H9 (cell line): ENCODE results near the gene ADCY4. TPM values are rescaled to one million over a fixed set of nuclear protein-coding genes. Genes with fewer than 3 reads are reported as not detected.
A peak's percentile ranks its signal among the peaks of the same experiment; 100 is the strongest.

Source experiments
- DNase-seq: peaks from one replicate; pipeline ENCODE4 v3.0.0-alpha.2; 2017
- H2AFZ ChIP-seq: one replicate; pipeline ENCODE4 v1.6.1; 2013; ENCODE audit warnings: mild to moderate bottlenecking, low read length, control low read depth, moderate library complexity
- H2AK5ac ChIP-seq: 2 replicates; pipeline ENCODE4 v1.6.1; 2013; ENCODE audit warnings: low read length, control low read depth, mixed read lengths; ENCODE audit not compliant: insufficient read length
- H2BK120ac ChIP-seq: one replicate; pipeline ENCODE4 v1.6.1; 2013; ENCODE audit warnings: low read depth, mild to moderate bottlenecking, low read length, control low read depth, inconsistent platforms; ENCODE audit not compliant: poor library complexity, severe bottlenecking
- H2BK12ac ChIP-seq: 2 replicates; pipeline ENCODE4 v1.6.1; 2013; ENCODE audit warnings: low read length, control low read depth, mixed read lengths, low read depth; ENCODE audit not compliant: insufficient read length
- H2BK15ac ChIP-seq: 2 replicates; pipeline ENCODE4 v1.6.1; 2013; ENCODE audit warnings: low read depth, low read length, control low read depth
- H2BK20ac ChIP-seq: one replicate; pipeline ENCODE4 v1.6.1; 2013; ENCODE audit warnings: low read depth, mild to moderate bottlenecking, low read length, control low read depth, inconsistent platforms; ENCODE audit not compliant: poor library complexity, severe bottlenecking
- H2BK5ac ChIP-seq: 2 replicates; pipeline ENCODE4 v1.6.1; 2013; ENCODE audit warnings: low read length, control low read depth, mixed read lengths; ENCODE audit not compliant: insufficient read length
- H3K14ac ChIP-seq: 2 replicates; pipeline ENCODE4 v1.6.1; 2013; ENCODE audit warnings: low read length, control low read depth; ENCODE audit not compliant: insufficient read depth
- H3K18ac ChIP-seq: 2 replicates; pipeline ENCODE4 v1.6.1; 2013; ENCODE audit warnings: low read depth, mild to moderate bottlenecking, mixed read lengths, low read length, control low read depth; ENCODE audit not compliant: insufficient read length
- H3K23ac ChIP-seq: 2 replicates; pipeline ENCODE4 v1.6.1; 2013; ENCODE audit warnings: low read length, control low read depth, mixed read lengths, low read depth; ENCODE audit not compliant: insufficient read length
- H3K23me2 ChIP-seq: 2 replicates; pipeline ENCODE4 v1.6.1; 2013; ENCODE audit warnings: low read depth, mild to moderate bottlenecking, mixed read lengths, low read length, control low read depth; ENCODE audit not compliant: insufficient read length, poor library complexity, severe bottlenecking
- H3K27ac ChIP-seq: 2 replicates; pipeline ENCODE4 v1.5.1; 2013; ENCODE audit warnings: low read length, control low read depth, mixed read lengths, low read depth; ENCODE audit not compliant: insufficient read length
- H3K27me3 ChIP-seq: 2 replicates; pipeline ENCODE4 v1.6.1; 2013; ENCODE audit warnings: low read length, control low read depth, inconsistent platforms; ENCODE audit not compliant: insufficient read depth
- H3K4ac ChIP-seq: 2 replicates; pipeline ENCODE4 v1.6.1; 2013; ENCODE audit warnings: low read depth, mild to moderate bottlenecking, control low read depth, inconsistent platforms, low read length, moderate library complexity
- H3K4me1 ChIP-seq: 2 replicates; pipeline ENCODE4 v1.6.1; 2013; ENCODE audit warnings: low read length, control low read depth, inconsistent platforms; ENCODE audit not compliant: insufficient read depth
- H3K4me2 ChIP-seq: 2 replicates; pipeline ENCODE4 v1.6.1; 2013; ENCODE audit warnings: low read length, control low read depth, mixed read lengths; ENCODE audit not compliant: insufficient read length, insufficient read depth
- H3K56ac ChIP-seq: 2 replicates; pipeline ENCODE4 v1.6.1; 2013; ENCODE audit warnings: low read depth, mild to moderate bottlenecking, mixed read lengths, low read length, control low read depth; ENCODE audit not compliant: insufficient read length
- H3K79me1 ChIP-seq: 2 replicates; pipeline ENCODE4 v1.6.1; 2013; ENCODE audit warnings: low read depth, mild to moderate bottlenecking, moderate library complexity, low read length, control low read depth, inconsistent platforms; ENCODE audit not compliant: insufficient read depth, poor library complexity, severe bottlenecking
- H3K79me2 ChIP-seq: 2 replicates; pipeline ENCODE4 v1.6.1; 2013; ENCODE audit warnings: low read length, control low read depth, inconsistent platforms; ENCODE audit not compliant: insufficient read depth
- H3K9ac ChIP-seq: 2 replicates; pipeline ENCODE4 v1.6.1; 2013; ENCODE audit warnings: low read length, control low read depth, mixed read lengths; ENCODE audit not compliant: insufficient read length; ENCODE audit errors: extremely low read depth
- H3K9me3 ChIP-seq: one replicate; pipeline ENCODE4 v1.6.1; 2013; ENCODE audit warnings: low read depth, low read length, inconsistent platforms; ENCODE audit not compliant: control insufficient read depth
- H3T11ph ChIP-seq: one replicate; pipeline ENCODE4 v1.6.1; 2013; ENCODE audit warnings: mild to moderate bottlenecking, low read length, control low read depth, inconsistent platforms
- H4K20me1 ChIP-seq: one replicate; pipeline ENCODE4 v1.6.1; 2013; ENCODE audit not compliant: control insufficient read depth, insufficient read length, insufficient read depth
- H4K5ac ChIP-seq: 2 replicates; pipeline ENCODE4 v1.6.1; 2013; ENCODE audit warnings: low read depth, mild to moderate bottlenecking, mixed read lengths, low read length, control low read depth; ENCODE audit not compliant: insufficient read length
- H4K8ac ChIP-seq: replicated peaks from 2 replicates; pipeline ENCODE4 v1.6.1; 2013; ENCODE audit warnings: low read length, control low read depth, mixed read lengths, low read depth; ENCODE audit not compliant: insufficient read length
- H4K91ac ChIP-seq: 2 replicates; pipeline ENCODE4 v1.6.1; 2013; ENCODE audit warnings: low read depth, mild to moderate bottlenecking, moderate library complexity, mixed read lengths, low read length, control low read depth; ENCODE audit not compliant: insufficient read length
- H3K27ac Mint-ChIP-seq, 3 experiments: 2 replicates in 2 of 3; 3 replicates in 1 of 3; pipeline ENCODE4 v1.8.0; 2020 to 2021; ENCODE audit warnings: mixed read lengths in 3 of 3, mild to moderate bottlenecking in 1 of 3, moderate library complexity in 1 of 3
- H3K27me3 Mint-ChIP-seq: 2 replicates; pipeline ENCODE4 v1.8.0; 2021; ENCODE audit warnings: low read depth, mild to moderate bottlenecking, moderate library complexity, mixed read lengths
- H3K36me3 Mint-ChIP-seq, 3 experiments: 2 replicates in 2 of 3; 3 replicates in 1 of 3; pipeline ENCODE4 v1.8.0; 2020 to 2021; ENCODE audit warnings: low read depth in 3 of 3, mixed read lengths in 3 of 3; ENCODE audit not compliant: insufficient read depth in 1 of 3
- H3K4me1 Mint-ChIP-seq, 2 experiments: 2 replicates each; pipeline ENCODE4 v1.8.0; 2020; ENCODE audit warnings: mixed read lengths in 2 of 2
- H3K4me3 Mint-ChIP-seq, 2 experiments: 2 replicates in 1 of 2; 3 replicates in 1 of 2; pipeline ENCODE4 v1.8.0; 2020 to 2021; ENCODE audit warnings: mild to moderate bottlenecking in 2 of 2, mixed read lengths in 2 of 2, moderate library complexity in 1 of 2
- H3K9me3 Mint-ChIP-seq, 2 experiments: 2 replicates in 1 of 2; 3 replicates in 1 of 2; pipeline ENCODE4 v1.8.0; 2020; ENCODE audit warnings: mild to moderate bottlenecking in 2 of 2, mixed read lengths in 2 of 2, moderate library complexity in 1 of 2
- WGBS: extraction: QIAGEN DNeasy Blood & Tissue Kit; methylation state at CpG from one replicate; pipeline ENCODE4 v1.1.7; 2013; ENCODE audit warnings: missing lambda C conversion rate, low lambda C conversion rate, mixed read lengths; ENCODE audit not compliant: insufficient read length; ENCODE audit errors: extremely low coverage; 5-methylcytosine and 5-hydroxymethylcytosine counted together
- total RNA-seq: library from RNA; stranded (reverse); gene quantifications from 2 replicates; pipeline ENCODE4 v1.2.1, GENCODE V29; 2021
- TF ChIP-seq, protein P1 (sequence below): fragments of 200-600 bp; sonication (generic); conservative IDR thresholded peaks from 3 replicates; pipeline ENCODE4 v1.8.0; 2021; ENCODE audit warnings: antibody characterized with exemption, mild to moderate bottlenecking

Gene ADCY4
- total RNA-seq, 1 experiment from 2014 or later = 0.09 TPM

DNA sequence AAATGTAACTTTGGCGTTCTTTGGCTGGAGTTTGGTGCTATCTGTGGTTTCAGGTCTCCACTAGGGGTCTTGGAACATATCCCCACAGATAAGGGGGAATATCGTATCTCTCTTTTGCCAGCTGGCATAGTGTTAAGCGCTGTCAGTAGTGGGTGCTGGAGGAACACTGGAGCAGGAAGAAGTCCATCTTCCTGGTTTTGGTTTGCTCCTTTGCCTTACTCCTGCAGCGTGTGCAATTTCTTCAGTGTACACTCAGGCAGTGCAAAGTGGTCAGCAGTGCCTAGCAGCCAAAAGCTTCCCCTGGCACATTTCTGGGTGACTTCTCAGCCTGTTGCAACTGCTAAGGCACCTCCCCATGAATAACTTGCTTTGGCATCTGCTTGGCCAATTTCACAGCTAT lies 16.6 kb upstream of the ADCY4 start:
- Mint-ChIP-seq H3K9me3 (no peaks in the 10 kb centered on the region; a peak in 1 of 5 replicates), H3K36me3 (no peaks in the 10 kb centered on the region), H3K4me3 (no peak overlapping the region), H3K27ac (no peak overlapping the region; a peak in 1 of 7 replicates), H3K27me3 (peaks cover 75% of the 10 kb centered on the region), H3K4me1 (no peaks in the 10 kb centered on the region; a peak in 1 of 4 replicates)
- Histone ChIP-seq H2BK5ac (no peak overlapping the region), H3K14ac (no peak overlapping the region), H2BK20ac (no peak overlapping the region), H3K9me3 (no peaks in the 10 kb centered on the region), H2AFZ (no peak overlapping the region), H4K5ac (no peak overlapping the region), H4K20me1 (no peaks in the 10 kb centered on the region), H3K79me1 (no peaks in the 10 kb centered on the region), H3T11ph (no peak overlapping the region), H3K4ac (no peak overlapping the region), H3K56ac (no peak overlapping the region), H3K18ac (no peak overlapping the region), H2AK5ac (no peak overlapping the region), H4K8ac (no peak overlapping the region), H2BK120ac (no peak overlapping the region), H2BK12ac (no peak overlapping the region), H3K27me3 (no peaks in the 10 kb centered on the region; the same call in 1 of the 2 replicates), H3K9ac (no peak overlapping the region), H3K23me2 (no peaks in the 10 kb centered on the region), H3K79me2 (no peaks in the 10 kb centered on the region), H3K27ac (no peak overlapping the region), H4K91ac (no peak overlapping the region), H2BK15ac (no peak overlapping the region), H3K4me1 (no peaks in the 10 kb centered on the region), H3K4me2 (no peak overlapping the region), H3K23ac (no peak overlapping the region)
- no CpG with 5 or more reads among the region's 4 CpGs for WGBS
- no peak for DNase-seq
- TF ChIP-seq, protein P1, sequence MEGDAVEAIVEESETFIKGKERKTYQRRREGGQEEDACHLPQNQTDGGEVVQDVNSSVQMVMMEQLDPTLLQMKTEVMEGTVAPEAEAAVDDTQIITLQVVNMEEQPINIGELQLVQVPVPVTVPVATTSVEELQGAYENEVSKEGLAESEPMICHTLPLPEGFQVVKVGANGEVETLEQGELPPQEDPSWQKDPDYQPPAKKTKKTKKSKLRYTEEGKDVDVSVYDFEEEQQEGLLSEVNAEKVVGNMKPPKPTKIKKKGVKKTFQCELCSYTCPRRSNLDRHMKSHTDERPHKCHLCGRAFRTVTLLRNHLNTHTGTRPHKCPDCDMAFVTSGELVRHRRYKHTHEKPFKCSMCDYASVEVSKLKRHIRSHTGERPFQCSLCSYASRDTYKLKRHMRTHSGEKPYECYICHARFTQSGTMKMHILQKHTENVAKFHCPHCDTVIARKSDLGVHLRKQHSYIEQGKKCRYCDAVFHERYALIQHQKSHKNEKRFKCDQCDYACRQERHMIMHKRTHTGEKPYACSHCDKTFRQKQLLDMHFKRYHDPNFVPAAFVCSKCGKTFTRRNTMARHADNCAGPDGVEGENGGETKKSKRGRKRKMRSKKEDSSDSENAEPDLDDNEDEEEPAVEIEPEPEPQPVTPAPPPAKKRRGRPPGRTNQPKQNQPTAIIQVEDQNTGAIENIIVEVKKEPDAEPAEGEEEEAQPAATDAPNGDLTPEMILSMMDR = peak; percentile 32; the same call in 2 of the 3 replicates
